H9 (cell line): ENCODE data around the gene RAB27A. TPM values are rescaled to one million over a fixed set of nuclear protein-coding genes. Genes with fewer than 3 reads are reported as not detected.

Experiments used
- DNase-seq: peaks from one replicate; pipeline ENCODE4 v3.0.0-alpha.2; 2017
- H2AFZ ChIP-seq: one replicate; pipeline ENCODE4 v1.6.1; 2013; ENCODE audit warnings: mild to moderate bottlenecking, low read length, control low read depth, moderate library complexity
- H2AK5ac ChIP-seq: 2 replicates; pipeline ENCODE4 v1.6.1; 2013; ENCODE audit warnings: low read length, control low read depth, mixed read lengths; ENCODE audit not compliant: insufficient read length
- H2BK120ac ChIP-seq: one replicate; pipeline ENCODE4 v1.6.1; 2013; ENCODE audit warnings: low read depth, mild to moderate bottlenecking, low read length, control low read depth, inconsistent platforms; ENCODE audit not compliant: poor library complexity, severe bottlenecking
- H2BK12ac ChIP-seq: 2 replicates; pipeline ENCODE4 v1.6.1; 2013; ENCODE audit warnings: low read length, control low read depth, mixed read lengths, low read depth; ENCODE audit not compliant: insufficient read length
- H2BK15ac ChIP-seq: 2 replicates; pipeline ENCODE4 v1.6.1; 2013; ENCODE audit warnings: low read depth, low read length, control low read depth
- H2BK20ac ChIP-seq: one replicate; pipeline ENCODE4 v1.6.1; 2013; ENCODE audit warnings: low read depth, mild to moderate bottlenecking, low read length, control low read depth, inconsistent platforms; ENCODE audit not compliant: poor library complexity, severe bottlenecking
- H2BK5ac ChIP-seq: 2 replicates; pipeline ENCODE4 v1.6.1; 2013; ENCODE audit warnings: low read length, control low read depth, mixed read lengths; ENCODE audit not compliant: insufficient read length
- H3K14ac ChIP-seq: 2 replicates; pipeline ENCODE4 v1.6.1; 2013; ENCODE audit warnings: low read length, control low read depth; ENCODE audit not compliant: insufficient read depth
- H3K18ac ChIP-seq: 2 replicates; pipeline ENCODE4 v1.6.1; 2013; ENCODE audit warnings: low read depth, mild to moderate bottlenecking, mixed read lengths, low read length, control low read depth; ENCODE audit not compliant: insufficient read length
- H3K23ac ChIP-seq: 2 replicates; pipeline ENCODE4 v1.6.1; 2013; ENCODE audit warnings: low read length, control low read depth, mixed read lengths, low read depth; ENCODE audit not compliant: insufficient read length
- H3K23me2 ChIP-seq: 2 replicates; pipeline ENCODE4 v1.6.1; 2013; ENCODE audit warnings: low read depth, mild to moderate bottlenecking, mixed read lengths, low read length, control low read depth; ENCODE audit not compliant: insufficient read length, poor library complexity, severe bottlenecking
- H3K27ac ChIP-seq: 2 replicates; pipeline ENCODE4 v1.5.1; 2013; ENCODE audit warnings: low read length, control low read depth, mixed read lengths, low read depth; ENCODE audit not compliant: insufficient read length
- H3K27me3 ChIP-seq: 2 replicates; pipeline ENCODE4 v1.6.1; 2013; ENCODE audit warnings: low read length, control low read depth, inconsistent platforms; ENCODE audit not compliant: insufficient read depth
- H3K4ac ChIP-seq: 2 replicates; pipeline ENCODE4 v1.6.1; 2013; ENCODE audit warnings: low read depth, mild to moderate bottlenecking, control low read depth, inconsistent platforms, low read length, moderate library complexity
- H3K4me1 ChIP-seq: 2 replicates; pipeline ENCODE4 v1.6.1; 2013; ENCODE audit warnings: low read length, control low read depth, inconsistent platforms; ENCODE audit not compliant: insufficient read depth
- H3K4me2 ChIP-seq: 2 replicates; pipeline ENCODE4 v1.6.1; 2013; ENCODE audit warnings: low read length, control low read depth, mixed read lengths; ENCODE audit not compliant: insufficient read length, insufficient read depth
- H3K56ac ChIP-seq: 2 replicates; pipeline ENCODE4 v1.6.1; 2013; ENCODE audit warnings: low read depth, mild to moderate bottlenecking, mixed read lengths, low read length, control low read depth; ENCODE audit not compliant: insufficient read length
- H3K79me1 ChIP-seq: 2 replicates; pipeline ENCODE4 v1.6.1; 2013; ENCODE audit warnings: low read depth, mild to moderate bottlenecking, moderate library complexity, low read length, control low read depth, inconsistent platforms; ENCODE audit not compliant: insufficient read depth, poor library complexity, severe bottlenecking
- H3K79me2 ChIP-seq: 2 replicates; pipeline ENCODE4 v1.6.1; 2013; ENCODE audit warnings: low read length, control low read depth, inconsistent platforms; ENCODE audit not compliant: insufficient read depth
- H3K9ac ChIP-seq: 2 replicates; pipeline ENCODE4 v1.6.1; 2013; ENCODE audit warnings: low read length, control low read depth, mixed read lengths; ENCODE audit not compliant: insufficient read length; ENCODE audit errors: extremely low read depth
- H3K9me3 ChIP-seq: one replicate; pipeline ENCODE4 v1.6.1; 2013; ENCODE audit warnings: low read depth, low read length, inconsistent platforms; ENCODE audit not compliant: control insufficient read depth
- H3T11ph ChIP-seq: one replicate; pipeline ENCODE4 v1.6.1; 2013; ENCODE audit warnings: mild to moderate bottlenecking, low read length, control low read depth, inconsistent platforms
- H4K20me1 ChIP-seq: one replicate; pipeline ENCODE4 v1.6.1; 2013; ENCODE audit not compliant: control insufficient read depth, insufficient read length, insufficient read depth
- H4K5ac ChIP-seq: 2 replicates; pipeline ENCODE4 v1.6.1; 2013; ENCODE audit warnings: low read depth, mild to moderate bottlenecking, mixed read lengths, low read length, control low read depth; ENCODE audit not compliant: insufficient read length
- H4K8ac ChIP-seq: replicated peaks from 2 replicates; pipeline ENCODE4 v1.6.1; 2013; ENCODE audit warnings: low read length, control low read depth, mixed read lengths, low read depth; ENCODE audit not compliant: insufficient read length
- H4K91ac ChIP-seq: 2 replicates; pipeline ENCODE4 v1.6.1; 2013; ENCODE audit warnings: low read depth, mild to moderate bottlenecking, moderate library complexity, mixed read lengths, low read length, control low read depth; ENCODE audit not compliant: insufficient read length
- H3K27ac Mint-ChIP-seq, 3 experiments: 2 replicates in 2 of 3; 3 replicates in 1 of 3; pipeline ENCODE4 v1.8.0; 2020 to 2021; ENCODE audit warnings: mixed read lengths in 3 of 3, mild to moderate bottlenecking in 1 of 3, moderate library complexity in 1 of 3
- H3K27me3 Mint-ChIP-seq: 2 replicates; pipeline ENCODE4 v1.8.0; 2021; ENCODE audit warnings: low read depth, mild to moderate bottlenecking, moderate library complexity, mixed read lengths
- H3K36me3 Mint-ChIP-seq, 3 experiments: 2 replicates in 2 of 3; 3 replicates in 1 of 3; pipeline ENCODE4 v1.8.0; 2020 to 2021; ENCODE audit warnings: low read depth in 3 of 3, mixed read lengths in 3 of 3; ENCODE audit not compliant: insufficient read depth in 1 of 3
- H3K4me1 Mint-ChIP-seq, 2 experiments: 2 replicates each; pipeline ENCODE4 v1.8.0; 2020; ENCODE audit warnings: mixed read lengths in 2 of 2
- H3K4me3 Mint-ChIP-seq, 2 experiments: 2 replicates in 1 of 2; 3 replicates in 1 of 2; pipeline ENCODE4 v1.8.0; 2020 to 2021; ENCODE audit warnings: mild to moderate bottlenecking in 2 of 2, mixed read lengths in 2 of 2, moderate library complexity in 1 of 2
- H3K9me3 Mint-ChIP-seq, 2 experiments: 2 replicates in 1 of 2; 3 replicates in 1 of 2; pipeline ENCODE4 v1.8.0; 2020; ENCODE audit warnings: mild to moderate bottlenecking in 2 of 2, mixed read lengths in 2 of 2, moderate library complexity in 1 of 2
- WGBS: extraction: QIAGEN DNeasy Blood & Tissue Kit; methylation state at CpG from one replicate; pipeline ENCODE4 v1.1.7; 2013; ENCODE audit warnings: missing lambda C conversion rate, low lambda C conversion rate, mixed read lengths; ENCODE audit not compliant: insufficient read length; ENCODE audit errors: extremely low coverage; 5-methylcytosine and 5-hydroxymethylcytosine counted together
- total RNA-seq: library from RNA; stranded (reverse); gene quantifications from 2 replicates; pipeline ENCODE4 v1.2.1, GENCODE V29; 2021
- TF ChIP-seq, protein P1 (sequence below): fragments of 200-600 bp; sonication (generic); conservative IDR thresholded peaks from 3 replicates; pipeline ENCODE4 v1.8.0; 2021; ENCODE audit warnings: antibody characterized with exemption, mild to moderate bottlenecking

RAB27A gene
- total RNA-seq, 1 experiment from 2014 or later: 6.8 TPM

DNA sequence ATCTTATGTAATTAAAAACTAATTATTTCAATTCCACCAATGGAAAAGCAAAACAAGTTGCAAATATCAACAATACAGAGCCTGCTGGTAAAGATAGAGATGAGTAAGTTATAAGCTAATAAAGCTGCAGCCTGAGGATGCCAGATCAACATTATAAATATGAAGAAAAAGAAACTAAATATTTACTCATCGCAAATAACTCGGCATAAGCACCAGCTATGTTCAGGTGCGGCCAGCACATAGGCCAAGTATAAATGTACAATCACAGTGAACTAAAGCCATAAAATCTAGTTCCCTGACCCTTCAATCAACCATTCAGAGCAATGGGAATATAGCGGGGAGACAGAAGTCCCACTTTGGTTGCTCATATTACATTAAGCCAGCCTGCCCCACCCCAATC is 85.1 kb downstream of the RAB27A start:
- no peaks in the 10 kb centered on the region for H3K27me3 ChIP-seq
- no peak for DNase-seq
- H2BK12ac ChIP-seq: no peak overlapping the region
- no peak overlapping the region for H3K4ac ChIP-seq
- no peaks in the 10 kb centered on the region for H3K79me1 ChIP-seq
- Mint-ChIP-seq H3K27me3 (no peaks in the 10 kb centered on the region; the same call in 1 of the 2 replicates), H3K9me3 (peaks cover 0 to 2% of the 10 kb centered on the region in 2 experiments; a peak in 2 of 5 replicates), H3K27ac (no peak overlapping the region), H3K4me1 (no peaks in the 10 kb centered on the region), H3K4me3 (no peak overlapping the region), H3K36me3 (no peaks in the 10 kb centered on the region)
- H4K91ac ChIP-seq: no peak overlapping the region
- H3K23ac ChIP-seq: no peak overlapping the region
- H3T11ph ChIP-seq: no peak overlapping the region
- H3K9me3 ChIP-seq: no peaks in the 10 kb centered on the region
- H3K9ac ChIP-seq: no peak overlapping the region
- no peak overlapping the region for H3K4me2 ChIP-seq
- no peak overlapping the region for H2BK20ac ChIP-seq
- no peak overlapping the region for H3K27ac ChIP-seq
- no peak overlapping the region for H2BK15ac ChIP-seq
- no peaks in the 10 kb centered on the region for H3K23me2 ChIP-seq
- no CpG with 5 or more reads among the region's 4 CpGs for WGBS
- H3K56ac ChIP-seq: no peak overlapping the region
- no peak overlapping the region for H2BK120ac ChIP-seq
- no peak overlapping the region for H2BK5ac ChIP-seq
- no peaks in the 10 kb centered on the region for H4K20me1 ChIP-seq
- TF ChIP-seq, protein P1, sequence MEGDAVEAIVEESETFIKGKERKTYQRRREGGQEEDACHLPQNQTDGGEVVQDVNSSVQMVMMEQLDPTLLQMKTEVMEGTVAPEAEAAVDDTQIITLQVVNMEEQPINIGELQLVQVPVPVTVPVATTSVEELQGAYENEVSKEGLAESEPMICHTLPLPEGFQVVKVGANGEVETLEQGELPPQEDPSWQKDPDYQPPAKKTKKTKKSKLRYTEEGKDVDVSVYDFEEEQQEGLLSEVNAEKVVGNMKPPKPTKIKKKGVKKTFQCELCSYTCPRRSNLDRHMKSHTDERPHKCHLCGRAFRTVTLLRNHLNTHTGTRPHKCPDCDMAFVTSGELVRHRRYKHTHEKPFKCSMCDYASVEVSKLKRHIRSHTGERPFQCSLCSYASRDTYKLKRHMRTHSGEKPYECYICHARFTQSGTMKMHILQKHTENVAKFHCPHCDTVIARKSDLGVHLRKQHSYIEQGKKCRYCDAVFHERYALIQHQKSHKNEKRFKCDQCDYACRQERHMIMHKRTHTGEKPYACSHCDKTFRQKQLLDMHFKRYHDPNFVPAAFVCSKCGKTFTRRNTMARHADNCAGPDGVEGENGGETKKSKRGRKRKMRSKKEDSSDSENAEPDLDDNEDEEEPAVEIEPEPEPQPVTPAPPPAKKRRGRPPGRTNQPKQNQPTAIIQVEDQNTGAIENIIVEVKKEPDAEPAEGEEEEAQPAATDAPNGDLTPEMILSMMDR: no peak
- no peak overlapping the region for H4K5ac ChIP-seq
- H3K18ac ChIP-seq: no peak overlapping the region
- H3K79me2 ChIP-seq: no peaks in the 10 kb centered on the region
- no peak overlapping the region for H3K14ac ChIP-seq
- no peaks in the 10 kb centered on the region for H3K4me1 ChIP-seq
- H4K8ac ChIP-seq: no peak overlapping the region
- no peak overlapping the region for H2AFZ ChIP-seq
- no peak overlapping the region for H2AK5ac ChIP-seq
